NCI-H2107 (cell line): ENCODE measurements around the gene MUC21.

ENCODE experiments used
- DNase-seq: peaks from one replicate; lab custom pipeline; 2025; lab: John Stamatoyannopoulos, UW

MUC21 gene

DNA sequence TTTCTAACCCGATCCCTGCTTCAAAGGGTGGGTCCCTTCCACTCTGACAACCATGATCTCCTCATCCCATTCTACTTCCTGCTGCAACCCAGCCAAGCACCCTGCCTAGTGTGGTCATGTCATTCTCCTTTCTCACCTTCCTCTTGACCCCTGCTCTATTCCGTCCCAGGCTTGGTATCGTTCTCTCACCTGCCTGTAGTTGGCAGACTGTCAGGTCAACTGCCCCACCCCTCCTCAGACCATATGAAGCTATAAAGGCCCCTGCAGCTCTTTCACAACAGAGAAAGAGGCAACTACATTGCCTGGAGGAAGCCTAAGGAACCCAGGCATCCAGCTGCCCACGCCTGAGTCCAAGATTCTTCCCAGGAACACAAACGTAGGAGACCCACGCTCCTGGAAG is at the start of gene MUC21:
Gene MUC21 (plus strand): TSS at position 280 of the 400 bp plus-strand sequence. CDS start 241 bp downstream, outside the sequence.
- no peak for DNase-seq

- DNase-seq = no peak
Observed at GRCh38 chr6:30935018-30935417, 48.5 kb upstream of the MUC21 start.

- no peak for DNase-seq
Observed at GRCh38 chr6:30937265-30937664, 46.3 kb upstream of the MUC21 start.

DNA sequence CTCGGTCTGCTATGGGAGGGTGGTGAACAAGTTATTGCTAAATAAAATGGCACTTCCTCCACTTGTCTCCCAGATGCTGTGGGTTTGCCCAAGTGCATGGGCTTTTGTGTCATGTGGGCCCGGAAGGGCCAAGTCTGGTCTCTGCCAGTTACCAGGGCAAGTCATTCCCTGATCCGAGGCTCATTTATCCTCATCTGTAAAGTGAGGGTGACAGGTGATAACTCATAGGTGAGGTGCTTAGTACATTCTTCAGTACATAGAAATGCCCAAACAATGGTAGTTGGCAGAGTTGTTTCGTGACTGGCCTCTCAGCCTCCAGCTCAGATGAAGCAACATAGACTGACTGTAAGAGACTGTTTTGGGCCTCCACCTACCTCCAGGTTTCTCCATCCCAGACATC is 44.8 kb upstream of the MUC21 start:
- no peak for DNase-seq

DNA sequence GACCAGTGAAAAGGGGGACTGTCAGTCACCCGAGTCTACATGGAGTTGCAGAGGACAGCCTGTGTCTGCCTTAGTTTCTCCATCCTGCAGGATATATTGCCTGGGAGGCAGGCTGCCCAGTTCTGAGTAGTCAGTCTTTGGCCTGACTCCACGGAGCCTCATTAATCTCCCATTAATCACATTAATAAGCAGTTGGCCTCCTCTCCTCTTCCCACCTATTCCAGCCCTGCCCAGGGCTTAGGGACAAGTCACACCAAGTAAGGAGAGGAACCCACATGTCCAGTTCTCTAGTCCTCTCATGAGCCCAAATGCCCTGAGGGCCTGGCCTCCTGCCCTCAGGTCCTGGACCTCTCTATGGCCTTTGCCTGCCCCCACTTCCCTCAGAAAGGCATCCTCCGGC is 44.0 kb upstream of the MUC21 start:
- DNase-seq = no peak

DNA sequence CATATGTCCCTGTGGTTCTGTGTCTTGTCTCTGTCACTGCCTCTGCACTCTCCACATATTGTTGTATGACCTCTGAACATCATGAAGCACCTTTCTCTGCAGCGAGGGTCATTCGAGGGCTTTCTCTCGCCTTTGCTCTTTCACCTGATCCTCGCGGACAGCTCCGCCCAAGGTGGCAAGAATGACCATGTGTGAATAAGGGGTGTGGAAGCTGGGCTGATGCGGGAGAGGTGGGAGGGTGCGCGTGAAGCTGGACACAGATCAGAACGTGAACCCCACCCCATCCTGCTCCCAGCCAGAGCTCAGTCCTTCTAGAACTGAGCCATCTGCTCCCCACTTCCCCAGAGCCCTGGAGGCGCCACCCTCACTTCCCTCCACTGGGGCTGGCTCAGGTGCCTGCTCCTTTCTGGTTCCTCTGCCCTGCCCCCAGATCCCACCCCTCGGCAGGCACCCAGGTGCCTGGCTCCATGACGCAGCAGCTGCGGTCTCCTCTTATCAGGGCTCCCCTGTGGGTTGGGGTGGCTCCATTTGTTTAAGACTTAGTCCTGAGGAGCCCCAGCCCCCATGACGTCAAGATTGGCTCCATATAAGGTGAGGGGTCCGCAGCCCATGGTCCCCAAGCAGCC is 43.0 kb upstream of the MUC21 start, which contains the start of gene MUCL3:
Gene MUCL3 (plus strand): TSS at position 613 of the 626 bp plus-strand sequence. CDS start 27 bp downstream, outside the sequence.
- DNase-seq = no peak

- no peak for DNase-seq
Observed at GRCh38 chr6:30942338-30943060, 41.0 kb upstream of the MUC21 start.

DNA sequence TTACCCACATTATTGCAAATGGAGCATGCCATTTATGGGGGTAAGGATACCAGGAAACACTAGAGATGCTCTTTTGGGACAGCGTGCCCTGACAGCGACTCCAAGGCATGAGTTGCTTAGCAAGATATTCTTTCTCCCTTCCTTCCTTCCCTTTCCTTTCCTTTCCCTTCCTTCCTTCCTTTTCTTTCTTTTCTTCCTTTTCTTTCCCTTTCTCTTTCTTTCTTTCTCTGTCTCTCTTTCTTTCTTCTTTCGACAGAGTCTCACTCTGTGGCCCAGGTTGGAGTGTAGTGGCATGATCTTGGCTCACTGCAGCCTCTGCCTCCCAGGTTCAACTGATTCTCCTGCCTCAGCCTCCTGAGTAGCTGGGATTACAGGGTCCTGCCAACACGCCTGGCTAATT is 39.5 kb upstream of the MUC21 start:
- no peak for DNase-seq

DNA sequence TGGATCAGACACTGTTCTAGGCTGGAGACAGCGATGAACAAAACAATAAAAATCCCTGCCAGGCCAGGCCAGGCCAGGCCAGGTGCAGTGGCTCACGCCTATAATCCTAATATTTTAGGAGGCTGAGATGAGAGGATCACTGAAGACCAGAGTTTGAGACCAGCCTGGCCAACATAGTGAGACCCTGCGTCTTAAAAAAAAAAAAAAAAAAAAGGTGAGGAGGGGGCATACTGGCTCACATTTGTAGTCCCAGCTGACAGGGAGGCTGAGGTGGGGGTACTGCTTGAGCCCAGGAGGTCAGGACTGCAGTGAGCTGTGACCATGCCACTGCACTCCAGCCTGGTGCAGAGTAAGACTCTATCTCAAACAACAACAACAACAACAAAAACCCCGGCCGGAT is 38.2 kb upstream of the MUC21 start:
- DNase-seq = no peak

DNA sequence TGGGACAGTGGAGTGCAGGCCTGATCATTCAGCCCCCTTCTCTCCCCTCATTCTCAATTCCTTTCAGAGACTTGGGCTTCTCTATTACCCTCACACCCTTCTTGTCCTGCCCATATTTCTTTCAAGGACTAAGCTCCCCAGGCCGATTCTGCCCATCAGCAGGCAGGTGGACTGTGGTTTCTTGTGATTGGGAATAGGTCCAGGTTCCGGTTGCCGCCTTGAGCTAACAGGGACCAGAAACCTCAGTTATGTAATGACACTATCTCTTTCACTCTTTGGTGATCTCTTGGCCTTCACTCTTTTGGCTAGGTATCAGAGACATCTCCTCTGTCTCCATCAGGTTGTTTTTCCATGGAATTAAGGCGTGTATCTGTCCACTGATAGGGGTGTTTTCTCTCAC is 36.3 kb upstream of the MUC21 start:
- no peak for DNase-seq

DNA sequence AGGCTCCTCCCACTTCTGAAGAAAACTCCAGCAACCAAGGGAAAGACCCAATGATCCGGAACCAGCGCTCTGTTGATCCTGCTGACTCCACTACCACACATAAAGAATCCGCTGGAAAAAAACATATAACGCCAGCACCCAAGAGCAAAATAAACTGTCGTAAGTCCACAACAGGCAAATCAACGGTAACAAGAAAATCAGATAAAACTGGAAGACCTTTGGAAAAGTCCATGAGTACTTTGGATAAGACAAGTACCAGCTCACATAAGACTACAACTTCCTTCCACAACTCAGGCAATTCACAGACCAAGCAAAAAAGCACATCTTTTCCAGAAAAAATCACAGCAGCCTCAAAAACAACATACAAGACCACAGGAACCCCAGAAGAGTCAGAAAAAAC is 34.7 kb upstream of the MUC21 start:
- DNase-seq = no peak

- DNase-seq = no peak
Observed at GRCh38 chr6:30951907-30952469, 31.5 kb upstream of the MUC21 start.

GRCh38 chr6:30954631-30955366 is 28.7 kb upstream of the MUC21 start:
- no peak for DNase-seq

- no peak for DNase-seq
Observed at GRCh38 chr6:30955367-30956042, 28.0 kb upstream of the MUC21 start.

DNA sequence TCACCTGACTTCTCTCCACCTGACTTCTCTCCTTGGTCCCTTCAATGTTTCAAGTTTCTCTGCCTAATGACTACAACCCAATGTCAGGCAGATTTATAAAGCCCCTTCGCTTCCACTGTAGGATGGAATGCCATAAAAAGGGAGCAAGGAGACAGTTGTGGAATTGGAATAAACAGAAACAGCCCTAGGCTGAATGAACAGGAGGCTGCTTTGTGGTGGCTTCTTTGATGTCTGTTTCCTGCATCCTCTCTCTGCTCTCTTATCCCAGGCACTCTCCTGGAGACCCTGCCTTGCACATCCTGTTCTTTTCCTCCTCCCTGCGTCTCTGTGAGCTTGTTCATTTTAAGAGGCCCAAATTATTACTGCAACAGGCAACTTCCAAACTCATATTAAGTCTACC is 25.8 kb upstream of the MUC21 start:
- no peak for DNase-seq

- DNase-seq = no peak
Observed at GRCh38 chr6:30960907-30961673, 22.4 kb upstream of the MUC21 start.

DNA sequence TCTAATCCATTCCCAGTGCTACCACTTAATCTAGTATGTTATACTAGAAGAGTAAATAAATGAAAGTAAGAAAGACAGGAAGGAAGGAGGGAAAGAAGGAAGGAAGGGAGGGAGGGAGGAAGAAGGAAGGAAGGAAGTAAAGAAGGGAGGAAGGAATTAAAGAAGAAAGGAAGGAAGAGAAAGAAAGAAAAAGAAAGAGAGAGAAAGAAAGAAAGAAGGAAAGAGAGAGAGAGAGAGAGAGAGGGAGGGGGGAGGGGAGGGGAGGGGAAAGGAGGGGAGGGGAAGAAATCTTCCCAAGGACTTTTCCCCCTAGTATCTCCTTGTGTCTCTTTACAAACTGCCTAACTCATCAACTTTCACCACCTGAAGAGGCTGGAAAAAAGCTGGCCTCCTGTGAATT is 20.8 kb upstream of the MUC21 start:
- no peak for DNase-seq

- no peak for DNase-seq
Observed at GRCh38 chr6:30963641-30964040, 19.9 kb upstream of the MUC21 start.

DNA sequence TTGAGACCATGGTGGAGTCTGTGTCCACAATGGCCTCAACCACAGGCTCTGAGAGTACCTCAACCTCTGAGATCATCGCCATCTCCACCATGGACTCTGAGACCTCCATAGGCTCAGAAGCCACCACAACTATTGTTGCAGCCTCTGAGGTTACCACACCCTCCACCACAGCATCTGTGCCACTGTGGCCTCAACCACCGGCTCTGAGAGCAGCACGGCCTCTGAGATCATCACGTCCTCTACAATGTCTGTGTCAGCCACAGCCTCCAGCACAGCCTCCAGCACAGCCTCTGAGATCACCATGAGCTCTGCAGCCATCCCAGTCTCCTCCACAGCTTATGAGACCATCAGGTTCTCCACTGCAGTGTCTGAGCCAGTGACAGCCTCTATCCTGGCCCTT is 19.4 kb upstream of the MUC21 start:
- DNase-seq = no peak

DNA sequence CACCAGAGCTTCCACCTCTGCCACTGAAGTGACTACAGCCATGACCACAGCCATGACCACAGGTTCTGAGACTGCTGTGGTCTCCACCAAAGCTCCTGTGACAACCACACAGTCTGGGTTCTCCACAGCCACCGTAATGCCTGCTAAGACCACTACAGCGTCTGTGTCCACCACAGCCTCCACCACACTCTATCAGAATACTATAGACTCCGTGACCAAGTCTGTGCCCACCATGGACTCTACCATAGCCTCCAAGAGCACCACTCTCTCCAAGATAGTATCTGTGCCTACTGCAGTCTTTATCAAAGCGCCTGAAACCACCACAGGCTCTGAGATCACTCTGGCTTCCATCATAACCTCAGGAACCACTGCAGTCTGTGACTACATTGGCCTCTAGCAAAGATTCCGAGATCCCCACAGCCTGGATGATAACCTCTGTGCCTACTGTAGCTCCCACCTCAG is 18.3 kb upstream of the MUC21 start:
- no peak for DNase-seq

DNA sequence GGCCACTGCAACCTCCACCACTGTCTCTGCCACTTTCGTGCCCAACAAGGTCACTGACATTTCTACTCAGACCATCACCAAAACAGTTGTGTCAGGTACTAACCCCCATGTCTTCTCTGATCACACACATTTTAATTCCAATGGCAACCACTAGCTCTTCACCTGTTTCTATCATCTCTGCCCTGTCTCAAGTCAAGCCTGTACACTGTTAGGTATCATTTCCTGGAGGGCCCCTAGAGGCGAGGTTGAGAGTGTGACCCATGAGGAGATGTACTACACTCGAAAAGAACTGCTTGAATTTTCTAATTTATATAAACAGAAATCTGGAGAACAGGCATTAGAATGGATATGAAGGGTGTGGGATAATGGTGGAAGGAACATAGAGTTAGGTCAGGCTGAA is 17.4 kb upstream of the MUC21 start:
- DNase-seq = no peak
